GM12878 (cell line): ENCODE results near the gene PSORS1C1. TPM values are rescaled to one million over a fixed set of nuclear protein-coding genes. Genes with fewer than 3 reads are reported as not detected.
"Not testable (repeated sequence)": the region's sequence is repeated elsewhere in the genome, so short reads cannot be mapped to it uniquely, and the experiment has no call there.

ENCODE experiments used
- ATAC-seq: fragments of 200-7000 bp; cut with Tn5 transposase; 3 replicates; pipeline ENCODE4 v1.9.1; 2020; ENCODE audit warnings: mild to moderate bottlenecking, moderate library complexity
- BruUV-seq: library from RNA; stranded (reverse); fragments of 400-500 nt; replicated peaks from 2 replicates; lab custom pipeline; 2021; lab: Mats Ljungman, UMichigan
- CTCF ChIA-PET: fragments of 300-600 bp; sonication (Branson Sonifier 250); formaldehyde crosslinking; extraction: SDS; loops from one replicate; lab custom pipeline; 2021; ENCODE audit warnings: inconsistent platforms; lab: Yijun Ruan, JAX
- POLR2A ChIA-PET: fragments of 350-600 bp; formaldehyde crosslinking; extraction: SDS; loops from one replicate; lab custom pipeline; 2021; ENCODE audit warnings: inconsistent platforms; lab: Charles Lee
- RAD21 ChIA-PET: fragments of 300-600 bp; sonication (Branson Sonifier 250); formaldehyde crosslinking; loops from one replicate; lab custom pipeline; 2023; ENCODE audit warnings: antibody characterized with exemption; ENCODE audit not compliant: unreplicated experiment; lab: Charles Lee
- SMC1A ChIA-PET: fragments of 300-600 bp; sonication (Branson Sonifier 250); formaldehyde crosslinking; loops from one replicate; lab custom pipeline; 2023; ENCODE audit not compliant: unreplicated experiment, uncharacterized antibody; lab: Charles Lee
- DNase-seq: peaks from one replicate; pipeline ENCODE4 v3.0.0-alpha.2; 2011; ENCODE audit warnings: low read depth, low spot score
- FAIRE-seq: peaks from 3 replicates; lab custom pipeline; 2011; peaks lifted over from hg19 to GRCh38; lab: Jason Lieb, UNC
- H2AFZ ChIP-seq: 2 replicates; pipeline ENCODE4 v1.6.0; 2011; ENCODE audit warnings: low read depth, low read length, control low read depth; ENCODE audit not compliant: control insufficient read depth
- H3K27ac ChIP-seq: 2 replicates; pipeline ENCODE4 v1.5.1; 2011; ENCODE audit warnings: control low read depth; ENCODE audit not compliant: control insufficient read depth, insufficient read depth
- H3K27me3 ChIP-seq, 2 experiments: replicated peaks in 1 of 2; 2 replicates each; pipeline versions ENCODE4 v1.6.0 to v1.6.1; 2011; ENCODE audit warnings: low read length in 1 of 2; ENCODE audit not compliant: control insufficient read depth in 2 of 2, insufficient read depth in 2 of 2
- H3K36me3 ChIP-seq, 2 experiments: 2 replicates each; pipeline ENCODE4 v1.5.1; 2011; ENCODE audit warnings: low read length in 1 of 2; ENCODE audit not compliant: control insufficient read depth in 2 of 2, insufficient read depth in 2 of 2
- H3K4me1 ChIP-seq: 2 replicates; pipeline ENCODE4 v1.6.1; 2011; ENCODE audit warnings: mild to moderate bottlenecking, low read length, moderate library complexity, mixed read lengths; ENCODE audit not compliant: control insufficient read depth, insufficient read depth
- H3K4me2 ChIP-seq: 2 replicates; pipeline ENCODE4 v1.6.0; 2011; ENCODE audit warnings: control low read depth; ENCODE audit not compliant: control insufficient read depth, insufficient read depth
- H3K4me3 ChIP-seq: fragments of 200-600 bp; sonication (generic); 2 replicates; pipeline ENCODE4 v1.5.1; 2016
- H3K79me2 ChIP-seq: 2 replicates; pipeline ENCODE4 v1.6.0; 2011; ENCODE audit warnings: low read length; ENCODE audit not compliant: control insufficient read depth, insufficient read depth
- H3K9ac ChIP-seq: 2 replicates; pipeline ENCODE4 v1.8.0; 2011; ENCODE audit warnings: low read length, control low read depth, mixed read lengths; ENCODE audit not compliant: control insufficient read depth, insufficient read depth
- H3K9me3 ChIP-seq: replicated peaks from 3 replicates; pipeline ENCODE4 v1.5.1; 2011; ENCODE audit warnings: mild to moderate bottlenecking, low read length; ENCODE audit not compliant: control insufficient read depth, insufficient read depth
- H4K20me1 ChIP-seq: 2 replicates; pipeline ENCODE4 v1.6.0; 2011; ENCODE audit not compliant: control insufficient read depth, insufficient read depth
- ATF7 ChIP-seq: fragments of 450-650 bp; IDR thresholded peaks from 2 replicates; pipeline ENCODE4 v1.6.1; 2016; ENCODE audit warnings: low read depth, mild to moderate bottlenecking
- BACH1 ChIP-seq: fragments of 450-650 bp; IDR thresholded peaks from 2 replicates; pipeline ENCODE4 v1.6.1; 2017; ENCODE audit warnings: mild to moderate bottlenecking, borderline replicate concordance
- BHLHE40 ChIP-seq, 2 experiments: fragments of 450-650 bp in 1 of 2; IDR thresholded peaks; 2 replicates each; pipeline ENCODE4 v1.6.1; 2011 to 2017; ENCODE audit warnings: low read depth in 2 of 2, borderline replicate concordance in 1 of 2, improper control_type of control experiment in 1 of 2, low read length in 1 of 2, mild to moderate bottlenecking in 1 of 2
- DPF2 ChIP-seq: fragments of 450-650 bp; IDR thresholded peaks from 2 replicates; pipeline ENCODE4 v1.6.1; 2017; ENCODE audit warnings: mild to moderate bottlenecking
- EED ChIP-seq: sonication (generic); IDR thresholded peaks from 2 replicates; pipeline ENCODE4 v1.6.1; 2016; ENCODE audit warnings: antibody characterized with exemption, low read depth
- EGR1 ChIP-seq, 2 experiments: IDR thresholded peaks; 1 replicate in 1 of 2; 2 replicates in 1 of 2; pipeline ENCODE4 v1.6.1; 2011 to 2012; ENCODE audit warnings: low read depth in 2 of 2, low read length in 2 of 2, borderline replicate concordance in 1 of 2, mild to moderate bottlenecking in 1 of 2, moderate library complexity in 1 of 2
- HDGF ChIP-seq: fragments of 450-650 bp; IDR thresholded peaks from 2 replicates; pipeline ENCODE4 v1.6.1; 2016; ENCODE audit warnings: antibody characterized with exemption
- IKZF1 ChIP-seq: fragments of 450-650 bp; conservative IDR thresholded peaks from 2 replicates; pipeline ENCODE4 v1.6.1; 2017; ENCODE audit warnings: antibody characterized with exemption, mild to moderate bottlenecking
- IKZF2 ChIP-seq, 2 experiments: fragments of 450-650 bp; IDR thresholded peaks; 2 replicates each; pipeline ENCODE4 v1.6.1; 2017; ENCODE audit warnings: mild to moderate bottlenecking in 2 of 2, moderate library complexity in 2 of 2
- MEF2A ChIP-seq: IDR thresholded peaks from 2 replicates; pipeline ENCODE4 v1.6.1; 2011; ENCODE audit warnings: low read depth, mild to moderate bottlenecking, low read length, moderate library complexity; ENCODE audit not compliant: insufficient read depth
- MLLT1 ChIP-seq: fragments of 450-650 bp; IDR thresholded peaks from 2 replicates; pipeline ENCODE4 v1.6.1; 2016; ENCODE audit warnings: mild to moderate bottlenecking
- MTA2 ChIP-seq: fragments of 450-650 bp; IDR thresholded peaks from 2 replicates; pipeline ENCODE4 v1.6.1; 2016; ENCODE audit warnings: low read depth, mild to moderate bottlenecking, moderate library complexity
- NBN ChIP-seq: fragments of 450-650 bp; IDR thresholded peaks from 2 replicates; pipeline ENCODE4 v1.6.1; 2016
- NR2F1 ChIP-seq: fragments of 450-650 bp; conservative IDR thresholded peaks from 2 replicates; pipeline ENCODE4 v1.6.1; 2017; ENCODE audit warnings: mild to moderate bottlenecking
- POLR2A ChIP-seq: IDR thresholded peaks from 2 replicates; pipeline ENCODE4 v1.6.1; 2011; ENCODE audit warnings: low read depth, mild to moderate bottlenecking, low read length
- POLR2AphosphoS5 ChIP-seq: IDR thresholded peaks from 2 replicates; pipeline ENCODE4 v1.6.1; 2011; ENCODE audit warnings: mild to moderate bottlenecking, low read length, inconsistent platforms
- POU2F2 ChIP-seq: IDR thresholded peaks from 3 replicates; pipeline ENCODE4 v1.6.1; 2011; ENCODE audit warnings: low read depth, mild to moderate bottlenecking, low read length, borderline replicate concordance
- RAD51 ChIP-seq: fragments of 450-650 bp; IDR thresholded peaks from 2 replicates; pipeline ENCODE4 v1.6.1; 2016; ENCODE audit warnings: moderate library complexity, mild to moderate bottlenecking, inconsistent platforms
- RELB ChIP-seq: fragments of 450-650 bp; IDR thresholded peaks from 2 replicates; pipeline ENCODE4 v1.6.1; 2017; ENCODE audit warnings: low read depth, mild to moderate bottlenecking, moderate library complexity
- RUNX3 ChIP-seq: IDR thresholded peaks from 2 replicates; pipeline ENCODE4 v1.6.1; 2012; ENCODE audit warnings: low read length, inconsistent platforms
- TCF12 ChIP-seq: IDR thresholded peaks from 2 replicates; pipeline ENCODE4 v1.6.1; 2011; ENCODE audit warnings: low read depth, mild to moderate bottlenecking, low read length
- TCF3 ChIP-seq: IDR thresholded peaks from 2 replicates; pipeline ENCODE4 v1.6.1; 2012; ENCODE audit warnings: low read depth, mild to moderate bottlenecking, low read length, borderline replicate concordance; ENCODE audit not compliant: insufficient read depth
- WGBS: methylation state at CpG from one replicate; pipeline ENCODE4 v1.1.6; 2016; ENCODE audit warnings: low lambda C conversion rate; ENCODE audit not compliant: insufficient replicate concordance, insufficient coverage; ENCODE audit errors: missing lambda C conversion rate; 5-methylcytosine and 5-hydroxymethylcytosine counted together
- in situ Hi-C: fragments of 300-500 bp; cut with MboI; formaldehyde crosslinking; loops from 9 replicates; pipeline ENCODE4 v1.14.3; 2018; ENCODE audit warnings: mixed read lengths
- intact Hi-C: fragments of 100-400 bp; cut with micrococcal nuclease; formaldehyde crosslinking; loops from one replicate; pipeline ENCODE4 v1.14.2; 2022; ENCODE audit not compliant: unreplicated experiment
- polyA plus RNA-seq, 11 experiments: library from polyadenylated mRNA; depleted of rRNA in 4 of 11; unstranded in 6 of 11; stranded (reverse) in 5 of 11; fragments of >200 nt; fragmentation: Nextera tagmentation in 4 of 11; fragmentation: Illumina TruSeq in 1 of 11; extraction: Ambion mirVana in 4 of 11; extraction: Trizol in 1 of 11; gene quantifications; 1 replicate in 1 of 11; 2 replicates in 10 of 11; pipeline versions ENCODE4 v1.2.1 to v1.2.3, GENCODE V29; 2011 to 2016; ENCODE audit warnings: inconsistent platforms in 2 of 11, missing spikeins in 2 of 11, low read depth in 1 of 11
- total RNA-seq, 4 experiments: library from RNA; depleted of rRNA in 3 of 4; stranded (reverse); fragments of >200 nt in 3 of 4; fragmentation: Illumina TruSeq in 1 of 4; extraction: Trizol in 1 of 4; gene quantifications; 2 replicates each; pipeline versions ENCODE4 v1.2.1 to v1.2.3, GENCODE V29; 2013 to 2021

PSORS1C1 gene
- total and polyA plus RNA-seq, 10 of the 15 experiments (the other 5 are each of a cell fraction or from before 2014, with no cell fraction given) = 0.13 to 1.00 (median 0.20) TPM; not detected in 5

GRCh38 chr6:31165064-31165832 lies 50.6 kb downstream of the PSORS1C1 start:
- peaks cover 16% of the 10 kb centered on the region for H3K79me2 ChIP-seq
- POLR2A ChIA-PET = interaction anchor here (0.6 to 2.3 kb wide), 8 partner anchors 8 to 29 kb away, joined by 3 to 9 read pairs (median 4); no protein-coding TSS in a partner anchor
- H3K4me3 ChIP-seq = peak overlapping the region; percentile 49
- CTCF ChIA-PET = interaction anchor here (0.8 to 2.4 kb wide), 14 partner anchors 9 to 201 kb away, joined by 3 to 10 read pairs (median 3); partner anchors contain the start of gene PSORS1C2
- H3K9ac ChIP-seq, DNase-seq, in situ Hi-C loops, BruUV-seq, H3K27me3 ChIP-seq, H4K20me1 ChIP-seq, H3K9me3 ChIP-seq, intact Hi-C loops: not testable (repeated sequence)
- ATAC-seq (peak; percentile 89), FAIRE-seq (peak; percentile 90)
- peak overlapping the region; percentile 37 for H3K27ac ChIP-seq
- 0 out of 2 replicates have a peak, but pooled peaks have one; percentile 20 for TF ChIP-seq ATF7
- TF ChIP-seq EGR1 (IDR thresholded peaks at IDR 0.05; ENCODE audit: borderline replicate concordance in 1 of 2, low read depth in 2 of 2, low read length in 2 of 2) = peak in 1 of 2 experiments; percentile 12; a peak in 1 of 3 replicates
- TF ChIP-seq BHLHE40 (IDR thresholded peaks at IDR 0.05; ENCODE audit: borderline replicate concordance in 1 of 2, low read depth in 2 of 2, low read length in 1 of 2) = peak in 1 of 2 experiments; percentile 82; a peak in 3 of 4 replicates
- TF ChIP-seq IKZF2 (IDR thresholded peaks at IDR 0.05) = peak; percentile 54 to 61
- peak; percentile 21; the same call in 1 of the 2 replicates for TF ChIP-seq RUNX3
- 0 out of 2 replicates have a peak, but pooled peaks have one; percentile 32 for TF ChIP-seq MEF2A
- TF ChIP-seq POLR2A = peak; percentile 76
- TF ChIP-seq POLR2AphosphoS5 = peak; percentile 69; the same call in 1 of the 2 replicates
- peak; percentile 74; the same call in 1 of the 2 replicates for TF ChIP-seq NBN
- TF ChIP-seq TCF3 = 0 out of 2 replicates have a peak, but pooled peaks have one; percentile 53
- peak; percentile 49; the same call in 1 of the 2 replicates for TF ChIP-seq BACH1
- TF ChIP-seq EED = peak; percentile 62
- peak; percentile 86 for TF ChIP-seq HDGF
- TF ChIP-seq RAD51 = peak; percentile 51; the same call in 1 of the 2 replicates
- TF ChIP-seq DPF2 = 0 out of 2 replicates have a peak, but pooled peaks have one; percentile 33
- 0 out of 2 replicates have a peak, but pooled peaks have one; percentile 52 for TF ChIP-seq MLLT1
- peak; percentile 70 for TF ChIP-seq NR2F1
- TF ChIP-seq POU2F2 = peak; percentile 93
- TF ChIP-seq RELB = peak; percentile 81
- TF ChIP-seq MTA2 = 0 out of 2 replicates have a peak, but pooled peaks have one; percentile 9
- peak; percentile 72 for TF ChIP-seq IKZF1
- 0 out of 2 replicates have a peak, but pooled peaks have one; percentile 45 for TF ChIP-seq TCF12
- H3K4me1 ChIP-seq = peaks cover 32% of the 10 kb centered on the region
- H3K4me2 ChIP-seq = peak overlapping the region; percentile 44
- H2AFZ ChIP-seq = peak overlapping the region; percentile 59
- RAD21 ChIA-PET = interaction anchor here (0.7 to 1.8 kb wide), 8 partner anchors 10 to 201 kb away, joined by 3 to 10 read pairs (median 4); no protein-coding TSS in a partner anchor
- peaks cover 8 to 12% of the 10 kb centered on the region in 2 experiments for H3K36me3 ChIP-seq
- 8% methylated on average over 17 of the region's 17 CpGs for WGBS
- SMC1A ChIA-PET = interaction anchor here (0.7 to 2.5 kb wide), 11 partner anchors 9 to 36 kb away, joined by 3 to 18 read pairs (median 4); partner anchors contain the start of gene PSORS1C2
